Skeletal muscle satellite cell (primary cell): ENCODE results near the gene RAPGEF4.
"Not testable (repeated sequence)": the region's sequence is repeated elsewhere in the genome, so short reads cannot be mapped to it uniquely, and the experiment has no call there.

Experiments used
- H3K27me3 ChIP-seq: 2 replicates; pipeline ENCODE4 v1.7.0; 2013; ENCODE audit warnings: low read length; ENCODE audit not compliant: control insufficient read depth, insufficient read depth
- H3K36me3 ChIP-seq: 2 replicates; pipeline ENCODE4 v1.7.0; 2013; ENCODE audit warnings: mild to moderate bottlenecking, control low read depth, low read length; ENCODE audit not compliant: insufficient read depth
- H3K4me1 ChIP-seq: 2 replicates; pipeline ENCODE4 v1.7.0; 2013; ENCODE audit warnings: low read length; ENCODE audit not compliant: control insufficient read depth, insufficient read depth
- H3K4me2 ChIP-seq: 2 replicates; pipeline ENCODE4 v1.7.0; 2013; ENCODE audit warnings: mild to moderate bottlenecking, low read length
- H3K4me3 ChIP-seq: 2 replicates; pipeline ENCODE4 v1.7.0; 2013; ENCODE audit warnings: low read length
- H3K9ac ChIP-seq: 2 replicates; pipeline ENCODE4 v1.7.0; 2013; ENCODE audit warnings: mild to moderate bottlenecking, low read depth, low read length, moderate library complexity
- H3K9me3 ChIP-seq: replicated peaks from 2 replicates; pipeline ENCODE4 v1.7.0; 2013; ENCODE audit warnings: mild to moderate bottlenecking, control low read depth, low read length

The RAPGEF4 gene

DNA sequence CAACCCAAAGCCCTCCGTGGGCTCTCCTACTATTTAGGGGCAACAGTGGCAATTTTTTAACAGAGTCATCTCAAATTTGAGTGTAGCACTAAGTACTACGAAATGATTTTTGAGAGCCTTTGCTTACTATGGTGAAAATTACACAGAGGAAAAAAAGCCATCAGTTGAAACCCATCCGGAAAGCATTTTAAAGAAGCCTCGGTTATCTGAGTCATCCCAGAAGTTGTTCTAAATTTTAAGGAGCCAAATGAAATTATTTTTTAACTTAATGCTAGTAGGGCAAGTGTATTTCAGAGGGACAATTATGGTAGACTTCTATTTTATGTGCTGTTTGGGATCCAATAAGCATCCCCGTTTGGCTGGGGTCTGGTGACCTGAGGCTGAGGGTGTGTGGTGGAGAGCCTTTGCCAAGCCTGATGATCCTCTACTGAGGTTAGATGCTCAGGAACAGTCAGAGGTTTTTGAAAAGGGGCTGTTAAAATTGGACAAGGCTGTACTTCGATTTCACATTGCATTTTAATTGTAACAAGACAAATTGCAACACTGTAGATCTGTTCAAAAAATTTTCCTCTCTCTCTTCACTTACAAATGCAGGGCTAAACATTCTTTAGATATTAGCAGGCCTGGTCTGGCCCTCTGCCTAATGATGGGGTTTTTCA, 47.0 kb downstream of the RAPGEF4 start:
- no peak overlapping the region for H3K4me3 ChIP-seq
- H3K9me3 ChIP-seq, result no peaks in the 10 kb centered on the region
- no peaks in the 10 kb centered on the region for H3K36me3 ChIP-seq
- no peaks in the 10 kb centered on the region for H3K27me3 ChIP-seq
- H3K9ac ChIP-seq, result no peak overlapping the region
- peak overlapping the region; percentile 13 for H3K4me2 ChIP-seq
- peaks cover 16% of the 10 kb centered on the region for H3K4me1 ChIP-seq

DNA sequence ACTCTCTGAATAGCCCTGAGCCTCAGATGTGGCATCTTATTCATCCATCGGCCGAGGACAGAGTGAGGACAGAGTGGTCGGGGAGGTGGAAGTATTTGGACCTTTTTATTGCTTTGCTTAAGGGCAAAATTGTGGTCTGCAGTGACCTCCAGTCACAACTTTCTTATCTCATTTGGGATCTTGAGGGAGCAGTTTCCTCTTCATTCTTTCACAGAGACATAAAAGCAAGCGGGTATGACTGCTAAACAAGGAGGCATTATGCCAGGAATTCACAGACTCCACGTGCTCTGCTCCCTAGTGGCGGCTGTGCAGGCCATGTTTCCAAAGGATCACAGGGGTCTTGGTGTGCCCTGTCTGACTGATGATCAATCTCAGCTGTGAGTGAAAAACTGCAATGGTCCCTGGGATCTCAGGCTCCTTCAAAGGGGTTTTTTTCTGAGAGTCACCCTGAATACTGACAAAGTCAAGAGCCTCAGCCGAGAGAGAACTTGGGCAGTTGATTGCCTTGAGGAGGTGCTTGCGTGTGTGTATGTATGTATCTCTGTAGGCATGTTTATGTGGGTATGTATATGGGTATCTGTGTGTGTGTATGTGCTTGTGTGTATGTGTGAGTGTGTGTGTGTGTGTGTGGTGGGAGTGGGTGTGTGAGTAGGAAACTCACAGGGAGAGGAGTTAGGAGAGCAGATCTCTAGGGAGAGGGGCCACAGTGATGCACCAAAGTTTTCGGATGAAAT, 47.7 kb downstream of the RAPGEF4 start:
- H3K9ac ChIP-seq, result no peak overlapping the region
- H3K27me3 ChIP-seq, result no peaks in the 10 kb centered on the region
- no peak overlapping the region for H3K4me3 ChIP-seq
- H3K9me3 ChIP-seq, result no peaks in the 10 kb centered on the region
- H3K36me3 ChIP-seq, result no peaks in the 10 kb centered on the region
- H3K4me1 ChIP-seq, result peaks cover 16% of the 10 kb centered on the region
- peak overlapping the region; percentile 13 for H3K4me2 ChIP-seq

DNA sequence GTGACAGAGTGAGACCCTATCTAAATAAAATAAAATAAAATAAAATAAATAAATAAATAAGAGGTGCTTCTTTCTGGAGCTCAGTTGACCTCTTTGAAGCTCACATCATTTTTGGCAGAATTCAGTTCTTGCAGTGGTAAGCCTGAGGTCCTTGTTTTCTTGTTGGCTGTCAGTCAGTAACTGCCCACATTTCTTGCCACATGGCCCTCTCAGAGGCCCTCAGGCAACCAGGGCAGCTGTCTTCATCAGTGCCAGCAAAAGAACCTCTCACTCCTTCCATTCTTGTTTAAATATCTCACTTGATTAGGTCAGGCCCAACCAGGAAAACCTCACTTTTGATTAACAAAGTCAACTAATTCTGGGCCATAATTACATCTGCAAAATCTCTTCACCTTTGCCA, 53.2 kb downstream of the RAPGEF4 start:
- no peak overlapping the region for H3K9ac ChIP-seq
- no peak overlapping the region for H3K4me2 ChIP-seq
- H3K4me3 ChIP-seq, result no peak overlapping the region
- no peaks in the 10 kb centered on the region for H3K36me3 ChIP-seq
- no peaks in the 10 kb centered on the region for H3K4me1 ChIP-seq
- H3K9me3 ChIP-seq, result no peaks in the 10 kb centered on the region
- peaks cover 6% of the 10 kb centered on the region for H3K27me3 ChIP-seq

DNA sequence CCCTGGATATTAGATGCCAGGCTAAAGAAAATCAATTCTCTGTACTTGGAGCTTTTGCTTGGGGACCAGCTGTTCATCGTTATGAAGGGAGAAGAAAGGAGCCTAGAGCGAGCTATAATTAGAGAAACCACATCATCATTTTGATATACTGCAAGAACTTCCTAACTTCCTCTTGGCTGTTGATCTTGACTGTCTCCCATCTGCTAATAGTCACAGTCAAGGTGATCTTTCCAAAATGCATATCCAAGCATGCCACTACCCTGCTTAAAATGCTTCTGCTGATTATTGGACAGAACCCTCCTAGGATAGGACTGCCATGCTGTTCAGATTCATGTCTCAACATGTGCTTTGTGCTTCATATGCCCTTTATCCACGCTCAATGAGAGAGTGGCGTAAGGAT, 54.8 kb downstream of the RAPGEF4 start:
- Histone ChIP-seq H3K4me3 (no peak overlapping the region), H3K27me3 (peaks cover 6% of the 10 kb centered on the region), H3K36me3 (no peaks in the 10 kb centered on the region), H3K9me3 (no peaks in the 10 kb centered on the region), H3K9ac (no peak overlapping the region), H3K4me1 (no peaks in the 10 kb centered on the region), H3K4me2 (no peak overlapping the region)

DNA sequence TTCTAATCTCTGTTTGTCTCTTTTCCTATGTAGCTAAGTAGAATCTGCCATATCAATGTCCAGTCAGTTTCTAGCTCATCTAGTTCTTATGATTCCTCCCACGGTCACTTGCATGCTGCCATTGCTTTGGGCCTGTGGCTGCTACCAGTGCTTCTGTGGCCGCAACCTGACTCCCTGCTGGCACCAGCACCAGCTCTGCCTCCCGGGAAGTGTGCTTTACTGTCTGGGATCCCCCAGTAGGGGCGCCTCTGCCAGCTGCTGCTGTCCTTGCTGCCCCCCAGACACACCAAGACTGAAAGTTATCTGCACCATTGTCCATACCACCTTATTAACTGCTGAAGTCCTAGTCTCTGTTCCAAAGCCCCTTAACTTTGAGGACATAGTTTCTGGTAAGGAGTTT, 56.3 kb downstream of the RAPGEF4 start:
- Histone ChIP-seq H3K9me3 (no peaks in the 10 kb centered on the region), H3K4me2 (no peak overlapping the region), H3K36me3 (no peaks in the 10 kb centered on the region), H3K4me3 (no peak overlapping the region), H3K9ac (no peak overlapping the region), H3K27me3 (peaks cover 6% of the 10 kb centered on the region), H3K4me1 (no peaks in the 10 kb centered on the region)

DNA sequence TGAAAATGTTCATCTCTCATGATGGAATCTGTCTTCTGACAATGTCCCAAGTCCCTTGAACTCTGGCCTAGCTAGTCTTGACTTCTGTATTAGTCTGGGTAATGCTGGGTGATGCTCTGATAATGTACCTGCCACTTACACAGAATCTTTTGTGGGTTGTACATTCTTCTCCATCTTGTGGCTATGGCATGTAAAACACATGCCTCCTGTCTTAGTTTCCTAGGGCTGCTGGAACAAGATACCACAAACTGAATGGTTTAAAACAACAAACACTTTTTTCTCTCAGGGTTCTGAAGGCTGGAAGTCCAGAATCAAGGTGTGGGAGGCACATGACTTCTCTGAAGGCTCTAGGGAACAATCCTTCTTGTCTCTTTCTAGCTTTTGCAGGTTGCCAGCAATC, 57.1 kb downstream of the RAPGEF4 start:
- no peak overlapping the region for H3K4me3 ChIP-seq
- no peaks in the 10 kb centered on the region for H3K36me3 ChIP-seq
- H3K9ac ChIP-seq, result no peak overlapping the region
- H3K9me3 ChIP-seq, result no peaks in the 10 kb centered on the region
- no peak overlapping the region for H3K4me2 ChIP-seq
- peaks cover 6% of the 10 kb centered on the region for H3K27me3 ChIP-seq
- H3K4me1 ChIP-seq, result no peaks in the 10 kb centered on the region

DNA sequence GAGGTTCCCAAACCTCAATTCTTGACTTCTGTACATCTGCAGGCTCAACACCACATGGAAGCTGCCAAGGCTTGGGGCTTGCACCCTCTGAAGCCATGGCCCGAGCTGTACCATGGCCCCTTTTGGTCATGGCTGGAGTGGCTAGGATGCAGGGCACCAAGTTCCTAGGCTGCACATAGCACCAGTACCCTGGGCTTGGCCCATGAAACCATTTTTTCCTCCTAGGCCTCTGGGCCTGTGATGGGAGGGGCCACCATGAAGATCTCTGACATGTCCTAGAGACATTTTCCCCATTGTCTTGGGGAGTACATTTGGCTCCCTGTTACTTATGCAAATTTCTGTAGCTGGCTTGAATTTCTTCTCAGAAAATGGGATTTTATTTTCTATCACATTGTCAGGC, 67.7 kb downstream of the RAPGEF4 start:
- not testable (repeated sequence) for H3K9ac ChIP-seq, H3K4me1 ChIP-seq, H3K4me2 ChIP-seq, H3K36me3 ChIP-seq, H3K9me3 ChIP-seq, H3K27me3 ChIP-seq, H3K4me3 ChIP-seq

DNA sequence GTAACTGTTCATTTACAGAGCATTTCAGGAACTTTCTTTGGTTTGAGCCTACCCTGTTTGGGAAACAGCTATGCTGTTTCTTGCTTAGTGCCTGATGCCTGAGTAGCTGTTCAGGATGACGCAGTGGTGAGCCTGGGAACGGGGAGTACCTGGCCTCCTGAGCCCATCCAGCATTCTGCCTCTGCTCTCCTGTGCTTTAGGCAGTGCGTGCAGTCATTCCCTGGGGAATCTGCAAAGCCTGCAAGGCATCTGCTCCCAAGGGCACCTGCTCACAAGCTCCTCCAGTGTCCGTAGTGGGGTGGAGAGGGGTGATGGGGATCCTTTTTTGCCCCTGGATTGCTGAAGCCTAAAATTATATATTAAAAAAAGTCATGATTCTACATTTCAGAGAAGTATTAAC, 68.8 kb downstream of the RAPGEF4 start:
- Histone ChIP-seq H3K36me3 (no peaks in the 10 kb centered on the region), H3K4me3 (no peak overlapping the region), H3K9ac (no peak overlapping the region), H3K4me1 (no peaks in the 10 kb centered on the region), H3K27me3 (no peaks in the 10 kb centered on the region), H3K9me3 (no peaks in the 10 kb centered on the region), H3K4me2 (no peak overlapping the region)

DNA sequence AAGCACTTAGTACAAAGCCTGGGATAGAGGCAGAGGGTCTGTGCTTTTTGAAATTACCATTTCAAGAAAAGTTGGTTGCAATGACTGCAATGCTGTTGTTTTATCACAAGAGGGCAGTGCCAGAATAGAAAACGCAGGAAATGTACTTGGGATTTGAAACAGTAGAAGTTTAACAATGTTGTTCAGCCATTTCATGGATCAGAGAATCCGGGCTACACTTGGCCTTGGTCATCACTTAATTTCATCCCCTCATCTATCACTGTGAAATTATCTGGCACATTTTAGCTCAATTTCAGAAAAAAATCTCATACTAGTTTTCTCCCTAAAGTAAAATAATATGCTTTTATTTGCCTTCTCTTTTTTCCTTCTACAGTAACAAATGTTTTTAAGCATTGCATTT, 70.8 kb downstream of the RAPGEF4 start:
- H3K9ac ChIP-seq, result no peak overlapping the region
- H3K4me2 ChIP-seq, result no peak overlapping the region
- H3K4me1 ChIP-seq, result no peaks in the 10 kb centered on the region
- no peak overlapping the region for H3K4me3 ChIP-seq
- no peaks in the 10 kb centered on the region for H3K36me3 ChIP-seq
- H3K9me3 ChIP-seq, result no peaks in the 10 kb centered on the region
- no peaks in the 10 kb centered on the region for H3K27me3 ChIP-seq

DNA sequence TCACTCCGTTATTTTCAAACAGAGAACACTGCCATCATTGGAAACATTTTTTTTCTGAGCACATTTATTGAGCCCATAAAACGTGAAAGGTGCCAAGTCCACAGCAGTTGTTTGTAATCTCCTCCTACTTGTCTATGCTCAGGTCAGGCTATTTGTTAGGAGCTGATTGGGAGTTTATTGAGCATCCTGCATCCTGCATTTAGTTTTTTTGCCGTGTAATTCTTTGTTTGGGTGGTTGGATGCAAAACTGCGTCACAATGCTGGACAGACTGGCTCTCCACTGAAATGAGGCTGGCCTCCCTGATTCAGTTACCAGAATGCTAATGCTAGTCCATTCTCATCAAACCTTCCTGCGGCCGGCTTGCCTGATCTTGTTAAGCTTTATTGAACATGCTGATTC, 71.4 kb downstream of the RAPGEF4 start:
- Histone ChIP-seq H3K4me3 (no peak overlapping the region), H3K27me3 (peaks cover 1% of the 10 kb centered on the region), H3K4me1 (no peaks in the 10 kb centered on the region), H3K4me2 (no peak overlapping the region), H3K36me3 (no peaks in the 10 kb centered on the region), H3K9me3 (no peaks in the 10 kb centered on the region), H3K9ac (no peak overlapping the region)

DNA sequence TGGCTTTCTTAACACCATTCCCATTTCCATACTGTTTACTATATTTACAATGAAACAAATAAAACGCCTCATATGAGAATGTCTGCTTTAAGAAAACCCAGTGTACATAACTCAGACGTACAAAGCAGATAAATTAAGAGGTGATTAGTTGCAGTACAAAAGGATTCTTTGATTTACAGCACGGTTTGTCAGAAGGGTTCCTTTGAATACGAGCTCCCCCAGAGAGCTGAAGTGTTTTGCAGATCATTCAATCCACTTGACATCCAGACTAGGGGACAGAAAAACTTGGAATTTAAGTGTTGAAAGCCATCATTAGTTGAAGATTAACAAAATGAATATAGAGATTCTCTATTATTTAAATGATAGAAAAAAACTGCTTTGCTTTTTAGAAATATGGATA, 72.5 kb downstream of the RAPGEF4 start:
- Histone ChIP-seq H3K9ac (no peak overlapping the region), H3K4me2 (no peak overlapping the region), H3K36me3 (no peaks in the 10 kb centered on the region), H3K4me3 (no peak overlapping the region), H3K9me3 (no peaks in the 10 kb centered on the region), H3K4me1 (no peaks in the 10 kb centered on the region), H3K27me3 (peaks cover 11% of the 10 kb centered on the region)

DNA sequence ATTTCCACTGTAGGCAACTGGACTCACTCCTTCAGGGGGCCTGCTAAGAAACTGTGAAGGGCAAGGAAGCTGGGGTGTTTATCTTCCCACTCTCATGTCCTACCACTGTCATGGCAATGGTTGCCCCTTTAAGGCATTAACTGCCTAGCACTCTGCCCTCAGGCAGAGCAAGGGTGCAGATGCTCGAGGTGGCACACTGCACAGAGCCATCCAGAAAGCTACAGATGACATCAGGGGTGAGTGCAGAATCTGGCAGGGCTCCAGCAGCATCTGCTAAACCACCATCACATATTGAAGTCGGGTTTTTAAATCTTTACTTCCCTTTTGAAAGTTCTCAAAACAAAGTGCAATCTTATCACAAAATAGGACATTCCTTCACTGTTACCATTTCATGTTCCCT, 75.4 kb downstream of the RAPGEF4 start:
- Histone ChIP-seq H3K36me3 (no peaks in the 10 kb centered on the region), H3K4me1 (no peaks in the 10 kb centered on the region), H3K4me2 (no peak overlapping the region), H3K9me3 (no peaks in the 10 kb centered on the region), H3K9ac (no peak overlapping the region), H3K27me3 (peaks cover 13% of the 10 kb centered on the region), H3K4me3 (no peak overlapping the region)
